Measurements from ENCODE around the gene HAUS8.

DNA sequence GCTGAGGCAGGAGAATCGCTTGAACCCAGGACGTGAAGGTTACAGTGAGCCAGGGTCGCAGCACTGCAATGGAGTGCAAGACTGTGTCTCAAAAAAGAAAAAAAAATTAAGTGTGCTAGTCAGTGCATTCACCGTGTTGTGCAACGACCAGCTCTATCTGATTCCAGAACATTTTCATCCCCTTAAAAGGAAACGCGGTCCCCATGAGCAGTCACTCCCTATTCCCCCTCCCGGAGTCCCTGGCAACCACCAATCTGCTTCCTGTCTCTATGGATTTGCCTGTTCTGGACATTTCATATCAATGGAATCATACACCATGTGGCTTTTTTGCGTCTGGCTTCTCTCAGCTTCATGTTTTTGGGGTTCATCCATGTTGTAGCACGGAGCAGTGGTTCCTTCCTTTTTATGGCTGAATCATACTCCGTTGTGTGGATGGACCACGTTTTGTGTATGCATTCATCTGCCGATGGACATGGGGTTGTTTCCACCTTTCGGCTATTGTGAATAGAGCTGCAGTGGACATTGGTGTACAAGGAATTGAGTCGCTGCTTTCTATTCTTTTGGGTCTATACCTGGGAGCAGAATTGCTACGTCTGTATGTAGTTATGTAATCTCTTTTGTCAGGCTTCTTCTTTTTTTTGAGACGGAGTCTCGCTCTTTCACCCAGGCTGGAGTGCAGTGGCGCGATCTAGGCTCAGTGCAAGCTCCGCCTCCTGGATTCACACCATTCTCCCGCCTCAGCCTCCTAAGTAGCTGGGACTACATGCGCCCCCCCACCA lies 20.1 kb upstream of the HAUS8 start:
- TF ChIP-seq, protein P1, sequence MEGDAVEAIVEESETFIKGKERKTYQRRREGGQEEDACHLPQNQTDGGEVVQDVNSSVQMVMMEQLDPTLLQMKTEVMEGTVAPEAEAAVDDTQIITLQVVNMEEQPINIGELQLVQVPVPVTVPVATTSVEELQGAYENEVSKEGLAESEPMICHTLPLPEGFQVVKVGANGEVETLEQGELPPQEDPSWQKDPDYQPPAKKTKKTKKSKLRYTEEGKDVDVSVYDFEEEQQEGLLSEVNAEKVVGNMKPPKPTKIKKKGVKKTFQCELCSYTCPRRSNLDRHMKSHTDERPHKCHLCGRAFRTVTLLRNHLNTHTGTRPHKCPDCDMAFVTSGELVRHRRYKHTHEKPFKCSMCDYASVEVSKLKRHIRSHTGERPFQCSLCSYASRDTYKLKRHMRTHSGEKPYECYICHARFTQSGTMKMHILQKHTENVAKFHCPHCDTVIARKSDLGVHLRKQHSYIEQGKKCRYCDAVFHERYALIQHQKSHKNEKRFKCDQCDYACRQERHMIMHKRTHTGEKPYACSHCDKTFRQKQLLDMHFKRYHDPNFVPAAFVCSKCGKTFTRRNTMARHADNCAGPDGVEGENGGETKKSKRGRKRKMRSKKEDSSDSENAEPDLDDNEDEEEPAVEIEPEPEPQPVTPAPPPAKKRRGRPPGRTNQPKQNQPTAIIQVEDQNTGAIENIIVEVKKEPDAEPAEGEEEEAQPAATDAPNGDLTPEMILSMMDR (IDR thresholded peaks at IDR 0.05; ENCODE audit: low read depth, low read length, poor library complexity, severe bottlenecking) = no peak
- no peak for TF ChIP-seq EZH2phosphoT487 (IDR thresholded peaks at IDR 0.05; ENCODE audit: borderline replicate concordance, low read length)
